HepG2 (cell line): ENCODE measurements around the gene APOC3. TPM values are rescaled to one million over a fixed set of nuclear protein-coding genes. Genes with fewer than 3 reads are reported as not detected.
A peak's percentile ranks its signal among the peaks of the same experiment; 100 is the strongest.

ENCODE experiments used
- AGO2 ChIP-seq: fragments of 200-400 bp; formaldehyde crosslinking; optimal IDR thresholded peaks from 2 replicates; pipeline ENCODE3; 2017; ENCODE audit warnings: mild to moderate bottlenecking, low read depth, low read length, moderate library complexity
- AHDC1 ChIP-seq: sonication (generic); formaldehyde crosslinking; IDR thresholded peaks from 2 replicates; pipeline ENCODE4 v1.5.1; 2020; ENCODE audit warnings: mild to moderate bottlenecking, missing genetic modification reagents, borderline replicate concordance
- ARID4A ChIP-seq: sonication (generic); formaldehyde crosslinking; IDR thresholded peaks from 2 replicates; pipeline ENCODE4 v1.5.0; 2020; ENCODE audit warnings: mild to moderate bottlenecking, missing genetic modification reagents, borderline replicate concordance
- DR1 ChIP-seq: sonication (generic); formaldehyde crosslinking; IDR thresholded peaks from 2 replicates; pipeline ENCODE4 v1.8.0; 2021; ENCODE audit warnings: mild to moderate bottlenecking, missing genetic modification reagents, inconsistent platforms
- FOXP1 ChIP-seq, 2 experiments: fragments of 450-650 bp in 1 of 2; IDR thresholded peaks; 2 replicates each; pipeline ENCODE4 v1.6.1; 2017 to 2018; ENCODE audit warnings: antibody characterized with exemption in 1 of 2
- GABPB1 ChIP-seq: IDR thresholded peaks from 2 replicates; pipeline ENCODE4 v1.6.1; 2016; ENCODE audit warnings: mild to moderate bottlenecking, missing genetic modification reagents, moderate library complexity, missing compliant biosample characterization
- HNF4G ChIP-seq, 2 experiments: sonication (generic) in 1 of 2; formaldehyde crosslinking in 1 of 2; IDR thresholded peaks; 2 replicates each; pipeline versions ENCODE4 v1.4.0 to v1.6.1; 2011 to 2020; ENCODE audit warnings: borderline replicate concordance in 2 of 2, low read depth in 2 of 2, mild to moderate bottlenecking in 2 of 2, low read length in 1 of 2, missing genetic modification reagents in 1 of 2, moderate library complexity in 1 of 2
- KDM5B ChIP-seq: sonication (generic); formaldehyde crosslinking; IDR thresholded peaks from 2 replicates; pipeline ENCODE4 v1.4.0; 2020; ENCODE audit warnings: missing genetic modification reagents, mild to moderate bottlenecking, borderline replicate concordance
- LCORL ChIP-seq, 2 experiments: fragments of 450-650 bp in 1 of 2; sonication (generic) in 1 of 2; formaldehyde crosslinking in 1 of 2; IDR thresholded peaks; 2 replicates each; pipeline versions ENCODE4 v1.5.0 to v1.6.1; 2017 to 2020; ENCODE audit warnings: antibody characterized with exemption in 1 of 2, missing genetic modification reagents in 1 of 2
- SPEN ChIP-seq: sonication (generic); formaldehyde crosslinking; IDR thresholded peaks from 2 replicates; pipeline ENCODE4 v1.5.1; 2020; ENCODE audit warnings: low read depth, mild to moderate bottlenecking, missing genetic modification reagents
- STAT5B ChIP-seq: sonication (generic); formaldehyde crosslinking; IDR thresholded peaks from 2 replicates; pipeline ENCODE4 v1.4.0; 2020; ENCODE audit warnings: missing genetic modification reagents
- TOPORS ChIP-seq: sonication (generic); formaldehyde crosslinking; IDR thresholded peaks from 2 replicates; pipeline ENCODE4 v1.8.0; 2023; ENCODE audit warnings: mild to moderate bottlenecking, missing genetic modification reagents
- ZNF589 ChIP-seq: sonication (generic); formaldehyde crosslinking; conservative IDR thresholded peaks from 2 replicates; pipeline ENCODE4 v1.8.0; 2022; ENCODE audit warnings: mild to moderate bottlenecking, moderate library complexity, missing genetic modification reagents
- ZNF788 ChIP-seq: sonication (generic); formaldehyde crosslinking; IDR thresholded peaks from 2 replicates; pipeline ENCODE4 v1.5.0; 2020; ENCODE audit warnings: mild to moderate bottlenecking, missing genetic modification reagents, borderline replicate concordance
- ZNF816 ChIP-seq: sonication (generic); formaldehyde crosslinking; IDR thresholded peaks from 2 replicates; pipeline ENCODE4 v1.8.0; 2022; ENCODE audit warnings: missing genetic modification reagents, mild to moderate bottlenecking, borderline replicate concordance
- polyA plus RNA-seq, 8 experiments: library from polyadenylated mRNA; depleted of rRNA in 3 of 8; stranded (reverse) in 7 of 8; unstranded in 1 of 8; fragments of >200 nt; fragmentation: Illumina TruSeq in 4 of 8; extraction: Trizol in 4 of 8; gene quantifications; 2 replicates each; pipeline versions ENCODE4 v1.2.1 to v1.2.3, GENCODE V29; 2011 to 2016; ENCODE audit warnings: low read depth in 4 of 8, missing spikeins in 1 of 8, mixed read lengths in 1 of 8; ENCODE audit not compliant: insufficient read depth in 1 of 8
- total RNA-seq, 5 experiments: library from RNA; depleted of rRNA; stranded (reverse); fragments of >200 nt; fragmentation: Illumina TruSeq; extraction: Trizol; gene quantifications; 2 replicates each; pipeline ENCODE4 v1.2.3, GENCODE V29; 2016; ENCODE audit warnings: low read depth in 1 of 5
- TF ChIP-seq, protein P1 (sequence below): sonication (generic); formaldehyde crosslinking; IDR thresholded peaks from 2 replicates; pipeline ENCODE4 v1.4.0; 2020; ENCODE audit warnings: missing genetic modification reagents

The APOC3 gene
- total and polyA plus RNA-seq, 2 of the 13 experiments (the other 11 are each of a cell fraction or from before 2014, with no cell fraction given): 314 to 687 TPM

DNA sequence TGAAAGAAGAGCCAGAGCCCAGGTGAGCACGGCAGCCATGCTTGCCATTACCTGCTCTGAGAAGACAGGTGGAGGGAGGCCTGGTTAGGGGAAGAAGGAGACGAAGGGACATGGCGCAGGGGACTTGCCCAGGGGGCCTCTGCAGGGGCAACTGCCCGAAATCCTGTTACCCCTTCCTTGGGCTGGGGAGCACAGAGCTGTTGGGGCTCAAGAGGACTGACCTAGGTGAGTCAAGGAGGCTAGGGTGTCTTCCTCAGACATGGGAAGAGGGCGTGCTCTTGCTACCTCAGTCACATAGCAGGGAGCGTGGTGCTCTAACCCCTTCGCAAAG is 37.9 kb upstream of the APOC3 start, which contains the start of gene APOA5 (continued):
- peak; percentile 67 for TF ChIP-seq AGO2
- 0 out of 2 replicates have a peak, but pooled peaks have one; percentile 14 for TF ChIP-seq TOPORS
- TF ChIP-seq KDM5B: peak; percentile 52; the same call in 1 of the 2 replicates
- TF ChIP-seq DR1: no peak
- TF ChIP-seq ZNF816 (CRISPR knock-in tag): 0 out of 2 replicates have a peak, but pooled peaks have one; percentile 47
- TF ChIP-seq FOXP1 (IDR thresholded peaks at IDR 0.05): no peak
- no peak for TF ChIP-seq FOXP1 (CRISPR knock-in tag; IDR thresholded peaks at IDR 0.05)
- no peak for TF ChIP-seq GABPB1 (CRISPR knock-in tag)
- no peak for TF ChIP-seq HNF4G (IDR thresholded peaks at IDR 0.05; ENCODE audit: borderline replicate concordance, low read depth, low read length)
- no peak for TF ChIP-seq HNF4G (CRISPR knock-in tag; IDR thresholded peaks at IDR 0.05; ENCODE audit: borderline replicate concordance, low read depth)
- no peak for TF ChIP-seq ZNF788 (CRISPR knock-in tag)
- peak; percentile 11 for TF ChIP-seq ARID4A (CRISPR knock-in tag)
- TF ChIP-seq STAT5B (CRISPR knock-in tag): no peak
- TF ChIP-seq ZNF589 (CRISPR knock-in tag): no peak
- TF ChIP-seq, protein P1, sequence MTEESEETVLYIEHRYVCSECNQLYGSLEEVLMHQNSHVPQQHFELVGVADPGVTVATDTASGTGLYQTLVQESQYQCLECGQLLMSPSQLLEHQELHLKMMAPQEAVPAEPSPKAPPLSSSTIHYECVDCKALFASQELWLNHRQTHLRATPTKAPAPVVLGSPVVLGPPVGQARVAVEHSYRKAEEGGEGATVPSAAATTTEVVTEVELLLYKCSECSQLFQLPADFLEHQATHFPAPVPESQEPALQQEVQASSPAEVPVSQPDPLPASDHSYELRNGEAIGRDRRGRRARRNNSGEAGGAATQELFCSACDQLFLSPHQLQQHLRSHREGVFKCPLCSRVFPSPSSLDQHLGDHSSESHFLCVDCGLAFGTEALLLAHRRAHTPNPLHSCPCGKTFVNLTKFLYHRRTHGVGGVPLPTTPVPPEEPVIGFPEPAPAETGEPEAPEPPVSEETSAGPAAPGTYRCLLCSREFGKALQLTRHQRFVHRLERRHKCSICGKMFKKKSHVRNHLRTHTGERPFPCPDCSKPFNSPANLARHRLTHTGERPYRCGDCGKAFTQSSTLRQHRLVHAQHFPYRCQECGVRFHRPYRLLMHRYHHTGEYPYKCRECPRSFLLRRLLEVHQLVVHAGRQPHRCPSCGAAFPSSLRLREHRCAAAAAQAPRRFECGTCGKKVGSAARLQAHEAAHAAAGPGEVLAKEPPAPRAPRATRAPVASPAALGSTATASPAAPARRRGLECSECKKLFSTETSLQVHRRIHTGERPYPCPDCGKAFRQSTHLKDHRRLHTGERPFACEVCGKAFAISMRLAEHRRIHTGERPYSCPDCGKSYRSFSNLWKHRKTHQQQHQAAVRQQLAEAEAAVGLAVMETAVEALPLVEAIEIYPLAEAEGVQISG (CRISPR knock-in tag): no peak
- TF ChIP-seq AHDC1 (CRISPR knock-in tag): 0 out of 2 replicates have a peak, but pooled peaks have one; percentile 51
- no peak for TF ChIP-seq SPEN (CRISPR knock-in tag)
- TF ChIP-seq LCORL (IDR thresholded peaks at IDR 0.05): no peak
- TF ChIP-seq LCORL (CRISPR knock-in tag; IDR thresholded peaks at IDR 0.05): no peak
